Measurements from ENCODE around the gene HDAC11. TPM values are rescaled to one million over a fixed set of nuclear protein-coding genes. Genes with fewer than 3 reads are reported as not detected.

HDAC11 gene
- total RNA-seq, 3 donors from 2014 or later = 14.2 to 21.7 (median 14.4) TPM

DNA sequence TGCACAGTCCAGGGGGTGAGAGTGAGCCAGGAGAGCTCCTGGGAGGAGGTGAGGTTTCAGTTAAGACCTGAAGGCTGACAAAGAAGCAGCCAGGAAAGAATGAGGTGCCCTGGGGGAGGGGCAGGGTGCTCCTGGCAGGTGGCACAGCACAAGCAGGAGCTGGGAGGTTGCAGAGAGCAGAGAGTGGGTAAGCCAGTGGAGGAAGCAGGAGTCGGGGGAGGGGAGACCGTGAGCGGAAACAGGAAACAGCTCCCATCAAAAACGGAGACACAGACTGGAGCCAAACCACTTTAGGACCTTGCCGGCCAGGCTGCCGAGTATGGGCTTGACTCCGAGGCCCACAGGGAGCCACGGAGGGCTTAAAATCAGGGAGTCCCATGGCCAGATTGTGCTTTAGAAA is 56.7 kb downstream of the HDAC11 start:
- Histone ChIP-seq H3K36me3 (no peaks in the 10 kb centered on the region), H3K9me3 (peaks cover 0 to 6% of the 10 kb centered on the region in 2 donors), H3K4me3 (no peak overlapping the region), H3K27ac (no peak overlapping the region), H3K27me3 (no peaks in the 10 kb centered on the region), H3K4me1 (no peaks in the 10 kb centered on the region)
- no peak for TF ChIP-seq POLR2AphosphoS5 (IDR thresholded peaks at IDR 0.05)
- TF ChIP-seq, protein P1, sequence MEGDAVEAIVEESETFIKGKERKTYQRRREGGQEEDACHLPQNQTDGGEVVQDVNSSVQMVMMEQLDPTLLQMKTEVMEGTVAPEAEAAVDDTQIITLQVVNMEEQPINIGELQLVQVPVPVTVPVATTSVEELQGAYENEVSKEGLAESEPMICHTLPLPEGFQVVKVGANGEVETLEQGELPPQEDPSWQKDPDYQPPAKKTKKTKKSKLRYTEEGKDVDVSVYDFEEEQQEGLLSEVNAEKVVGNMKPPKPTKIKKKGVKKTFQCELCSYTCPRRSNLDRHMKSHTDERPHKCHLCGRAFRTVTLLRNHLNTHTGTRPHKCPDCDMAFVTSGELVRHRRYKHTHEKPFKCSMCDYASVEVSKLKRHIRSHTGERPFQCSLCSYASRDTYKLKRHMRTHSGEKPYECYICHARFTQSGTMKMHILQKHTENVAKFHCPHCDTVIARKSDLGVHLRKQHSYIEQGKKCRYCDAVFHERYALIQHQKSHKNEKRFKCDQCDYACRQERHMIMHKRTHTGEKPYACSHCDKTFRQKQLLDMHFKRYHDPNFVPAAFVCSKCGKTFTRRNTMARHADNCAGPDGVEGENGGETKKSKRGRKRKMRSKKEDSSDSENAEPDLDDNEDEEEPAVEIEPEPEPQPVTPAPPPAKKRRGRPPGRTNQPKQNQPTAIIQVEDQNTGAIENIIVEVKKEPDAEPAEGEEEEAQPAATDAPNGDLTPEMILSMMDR (IDR thresholded peaks at IDR 0.05) = no peak
- no peak for TF ChIP-seq POLR2A (IDR thresholded peaks at IDR 0.05)
- intact Hi-C loops (cut with DNase I; ENCODE audit: low total_unique reads) = no loop called here
- DNase-seq (ENCODE audit: low spot score in 2 of 2) = no peak

- Histone ChIP-seq H3K27ac (no peak overlapping the region), H3K36me3 (no peaks in the 10 kb centered on the region), H3K4me3 (no peak overlapping the region), H3K9me3 (peaks cover 0 to 6% of the 10 kb centered on the region in 2 donors), H3K4me1 (no peaks in the 10 kb centered on the region), H3K27me3 (no peaks in the 10 kb centered on the region)
- intact Hi-C loops (cut with DNase I; ENCODE audit: low total_unique reads) = no loop called here
- TF ChIP-seq, protein P1 (IDR thresholded peaks at IDR 0.05) = no peak
- TF ChIP-seq POLR2AphosphoS5 (IDR thresholded peaks at IDR 0.05) = no peak
- no peak for TF ChIP-seq POLR2A (IDR thresholded peaks at IDR 0.05)
- no peak for DNase-seq (ENCODE audit: low spot score in 2 of 2)
These were observed 57.3 kb downstream of the HDAC11 start for GRCh38 chr3:13537244-13537908.

- H3K4me3 ChIP-seq = no peak overlapping the region
- TF ChIP-seq, protein P1 (IDR thresholded peaks at IDR 0.05) = no peak
- no peaks in the 10 kb centered on the region for H3K27me3 ChIP-seq
- no peak for DNase-seq (ENCODE audit: low spot score in 2 of 2)
- no peaks in the 10 kb centered on the region for H3K4me1 ChIP-seq
- H3K27ac ChIP-seq = peak overlapping the region in 1 of 2 donors; percentile 78
- intact Hi-C loops (cut with DNase I; ENCODE audit: low total_unique reads) = no loop called here
- peaks cover 0 to 6% of the 10 kb centered on the region in 2 donors for H3K9me3 ChIP-seq
- H3K36me3 ChIP-seq = no peaks in the 10 kb centered on the region
These were observed 57.8 kb downstream of the HDAC11 start for GRCh38 chr3:13537909-13538296.

DNA sequence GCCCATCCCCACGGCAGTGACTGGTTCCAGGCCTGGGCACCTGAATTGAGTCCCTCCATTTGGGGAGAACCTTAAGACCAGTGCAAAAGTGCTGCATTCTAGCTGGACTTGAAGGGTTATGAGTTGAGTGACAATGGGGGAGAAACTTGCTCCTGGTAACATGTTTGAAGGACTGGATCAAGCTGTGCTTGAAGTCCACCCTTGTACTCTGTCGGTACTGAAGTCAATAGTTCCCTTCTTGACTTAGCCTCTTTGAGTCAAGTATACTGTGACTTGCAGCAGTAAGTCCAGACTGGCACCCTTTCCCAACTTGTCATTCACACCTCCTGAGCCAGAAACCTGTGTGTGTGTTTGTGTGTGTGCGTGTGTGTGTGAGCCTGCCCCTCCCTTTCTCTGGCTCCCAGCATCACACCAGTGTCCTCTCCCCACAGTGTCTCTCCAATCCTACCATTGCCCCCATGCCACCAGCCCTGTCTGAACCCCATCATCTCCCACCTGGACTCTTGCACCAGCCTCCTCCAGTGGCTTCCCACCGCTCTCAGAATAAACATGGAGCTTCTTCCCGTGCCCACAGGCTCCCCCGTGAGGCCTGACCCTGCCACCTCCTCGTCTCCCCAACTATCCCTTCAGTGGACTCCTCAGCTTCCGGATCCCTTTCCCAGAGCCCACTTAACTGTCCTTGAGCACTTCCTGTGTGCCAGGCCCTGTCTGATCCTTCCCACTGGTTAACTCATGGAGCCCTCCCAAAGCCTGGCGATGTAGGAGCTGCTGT is 58.6 kb downstream of the HDAC11 start:
- TF ChIP-seq, protein P1 (IDR thresholded peaks at IDR 0.05) = no peak
- TF ChIP-seq POLR2A (IDR thresholded peaks at IDR 0.05) (no peak), POLR2AphosphoS5 (IDR thresholded peaks at IDR 0.05) (no peak)
- intact Hi-C loops (cut with DNase I; ENCODE audit: low total_unique reads) = no loop called here
- Histone ChIP-seq H3K27me3 (no peaks in the 10 kb centered on the region), H3K36me3 (no peaks in the 10 kb centered on the region), H3K9me3 (peaks cover 0 to 6% of the 10 kb centered on the region in 2 donors), H3K27ac (peak overlapping the region in 1 of 2 donors; percentile 78), H3K4me1 (no peaks in the 10 kb centered on the region), H3K4me3 (no peak overlapping the region)
- no peak for DNase-seq (ENCODE audit: low spot score in 2 of 2)

GRCh38 chr3:13539292-13539638 is 59.2 kb downstream of the HDAC11 start:
- intact Hi-C loops (cut with DNase I; ENCODE audit: low total_unique reads) = no loop called here
- no peaks in the 10 kb centered on the region for H3K36me3 ChIP-seq
- no peak for DNase-seq (ENCODE audit: low spot score in 2 of 2)
- no peaks in the 10 kb centered on the region for H3K27me3 ChIP-seq
- no peak overlapping the region for H3K4me3 ChIP-seq
- H3K27ac ChIP-seq = peak overlapping the region in 1 of 2 donors; percentile 78
- peaks cover 0 to 6% of the 10 kb centered on the region in 2 donors for H3K9me3 ChIP-seq
- H3K4me1 ChIP-seq = no peaks in the 10 kb centered on the region
- TF ChIP-seq POLR2A (IDR thresholded peaks at IDR 0.05) = no peak
- TF ChIP-seq, protein P1 (IDR thresholded peaks at IDR 0.05) = no peak
- TF ChIP-seq POLR2AphosphoS5 (IDR thresholded peaks at IDR 0.05) = no peak
